CD4-positive, alpha-beta T cell treated with Interleukin-17A for 4 hours (primary cell): ENCODE measurements around the gene REXO1.
A peak's percentile ranks its signal among the peaks of the same experiment; 100 is the strongest.
"Not testable (repeated sequence)": the region's sequence is repeated elsewhere in the genome, so short reads cannot be mapped to it uniquely, and the experiment has no call there.

Source experiments
- DNase-seq: peaks from one replicate; pipeline ENCODE4 v3.0.0-alpha.2; 2020; ENCODE audit warnings: mixed read lengths

REXO1 gene

DNA sequence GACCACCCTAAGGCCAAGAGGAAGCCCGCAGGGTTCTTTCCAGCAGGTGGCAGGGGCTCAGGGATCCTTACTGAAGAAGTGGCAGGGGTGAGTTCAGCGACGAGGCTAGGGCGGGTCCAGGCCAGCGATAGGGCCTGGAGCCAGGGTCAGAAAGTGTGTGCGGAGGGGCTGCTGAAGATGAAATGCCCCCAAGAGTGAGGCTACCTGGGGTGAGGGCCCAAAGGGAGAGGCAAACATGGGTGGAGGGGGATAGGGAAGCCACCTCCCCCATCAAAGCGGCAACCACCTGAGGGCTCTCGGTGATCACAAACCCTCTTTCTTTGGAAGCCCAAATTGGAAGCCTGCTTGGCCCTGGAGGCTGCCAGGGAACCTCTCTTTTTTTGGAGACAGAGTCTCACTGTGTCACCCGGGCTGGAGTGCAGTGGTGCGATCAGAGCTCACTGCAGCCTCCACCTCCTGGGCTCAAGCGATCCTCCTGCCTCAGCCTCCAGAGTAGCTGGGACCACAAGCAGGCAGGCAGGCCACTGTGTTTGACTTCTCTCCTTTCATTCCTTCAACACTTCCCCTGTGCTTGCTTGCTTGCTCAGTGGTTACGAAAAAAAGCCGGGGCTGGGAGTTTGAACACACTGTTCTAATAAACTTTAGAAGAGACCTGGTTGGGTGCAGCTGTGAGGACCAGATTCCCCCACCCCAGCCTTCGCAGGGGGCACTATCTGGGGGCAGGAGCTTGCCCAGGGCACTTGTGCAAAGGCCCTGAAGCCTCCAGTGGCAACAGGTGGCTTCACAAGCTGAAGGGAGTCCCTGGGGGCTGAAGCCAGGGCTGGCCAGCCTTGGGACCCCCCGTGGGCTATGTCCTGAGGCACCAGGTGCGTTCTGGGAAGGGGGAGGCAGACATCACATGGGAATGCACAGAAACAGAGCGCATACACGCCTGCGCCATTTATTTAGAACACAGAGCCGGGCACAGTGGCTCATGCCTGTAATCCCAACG is 34.8 kb downstream of the REXO1 start:
- no peak for DNase-seq

- peak; percentile 92 for DNase-seq
Observed at GRCh38 chr19:1812426-1813191, 35.7 kb downstream of the REXO1 start.

DNA sequence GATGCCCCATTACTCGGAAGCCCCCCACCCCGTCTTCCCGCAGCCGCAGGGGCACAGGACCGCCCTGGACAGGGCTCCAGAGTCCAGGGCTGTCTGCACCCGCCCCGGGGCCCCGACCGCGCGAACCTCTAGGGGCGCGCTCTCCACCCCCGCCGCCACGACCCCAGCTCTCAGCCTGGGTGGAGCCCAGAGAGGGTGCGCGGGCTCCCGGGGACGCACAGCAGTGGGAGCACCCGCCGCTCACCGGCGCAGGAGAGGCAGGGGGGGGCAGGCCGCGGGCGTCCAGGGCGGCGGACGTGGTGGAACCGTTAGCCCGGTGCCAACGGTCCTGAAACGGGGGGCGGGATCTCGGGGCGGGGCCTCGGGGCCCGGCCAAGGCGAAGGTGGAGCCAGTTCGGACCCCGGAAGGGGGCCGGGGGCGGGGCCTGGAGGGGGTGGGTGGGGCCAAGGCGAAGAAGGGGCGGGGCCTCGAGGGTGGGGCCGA is 36.3 kb downstream of the REXO1 start, which contains the start of gene ATP8B3:
ATP8B3 (minus strand) TSS at position 335 of the 484 bp plus-strand sequence. CDS start 540 bp downstream, outside the sequence.
- peak; percentile 83 for DNase-seq

DNA sequence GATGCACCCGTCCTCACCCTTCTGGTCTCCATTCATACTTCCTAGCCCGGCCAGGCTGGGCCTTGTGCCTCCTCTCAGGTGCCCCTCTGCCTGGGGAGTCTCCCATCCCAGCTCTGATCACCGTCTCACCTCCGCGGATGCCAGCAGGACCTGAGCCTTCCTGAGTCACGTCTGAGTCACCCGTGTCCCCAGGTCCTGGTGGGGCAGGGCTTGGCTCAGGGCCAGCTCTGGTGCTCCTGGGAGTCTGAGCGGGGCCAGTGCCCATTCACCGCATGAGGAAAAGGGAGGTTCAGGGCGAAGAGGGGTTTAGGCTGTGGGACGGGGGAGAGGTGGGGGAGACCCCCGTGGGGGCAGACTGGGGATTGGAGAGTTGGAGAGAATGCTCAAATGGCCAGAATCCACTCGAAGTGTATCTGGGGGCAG is 36.8 kb downstream of the REXO1 start:
- DNase-seq = peak; percentile 78

DNA sequence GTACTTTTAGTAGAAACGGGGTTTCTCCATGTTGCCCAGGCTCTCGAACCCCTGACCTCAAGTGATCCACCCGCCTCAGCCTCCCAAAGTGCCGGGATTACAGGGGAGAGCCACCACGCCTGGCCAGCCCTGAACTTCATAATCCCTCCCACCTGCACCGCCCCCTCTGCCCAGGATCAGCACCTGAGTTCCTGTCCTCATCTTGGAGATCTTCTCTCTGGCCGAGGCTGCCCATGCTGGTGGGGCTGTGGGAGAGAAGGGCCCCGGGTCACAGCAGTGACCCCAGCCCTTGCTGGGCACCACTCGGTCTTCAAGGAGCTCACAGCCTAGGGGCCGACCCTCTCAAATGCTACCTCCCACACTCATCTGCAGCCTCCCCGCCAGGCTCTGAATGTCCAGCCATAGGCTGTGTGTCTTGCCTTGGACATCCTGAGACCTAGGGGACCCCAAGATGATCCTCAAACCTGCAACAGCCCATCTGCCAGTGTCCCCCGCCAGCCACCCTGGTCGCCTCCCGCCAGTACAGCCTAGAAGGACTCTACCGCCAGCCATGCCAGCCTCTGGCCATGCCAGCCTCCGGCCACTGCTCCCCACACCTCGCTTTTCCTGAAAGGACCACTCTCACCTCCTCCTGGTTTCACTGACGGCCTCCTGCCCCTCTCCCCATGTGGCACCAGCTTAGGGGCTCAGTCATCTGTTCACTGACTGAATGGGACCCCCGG is 37.7 kb downstream of the REXO1 start:
- no peak for DNase-seq

- no peak for DNase-seq
Observed at GRCh38 chr19:1809678-1810077, 38.6 kb downstream of the REXO1 start.

GRCh38 chr19:1808395-1808731 is 39.9 kb downstream of the REXO1 start:
- DNase-seq = no peak

DNA sequence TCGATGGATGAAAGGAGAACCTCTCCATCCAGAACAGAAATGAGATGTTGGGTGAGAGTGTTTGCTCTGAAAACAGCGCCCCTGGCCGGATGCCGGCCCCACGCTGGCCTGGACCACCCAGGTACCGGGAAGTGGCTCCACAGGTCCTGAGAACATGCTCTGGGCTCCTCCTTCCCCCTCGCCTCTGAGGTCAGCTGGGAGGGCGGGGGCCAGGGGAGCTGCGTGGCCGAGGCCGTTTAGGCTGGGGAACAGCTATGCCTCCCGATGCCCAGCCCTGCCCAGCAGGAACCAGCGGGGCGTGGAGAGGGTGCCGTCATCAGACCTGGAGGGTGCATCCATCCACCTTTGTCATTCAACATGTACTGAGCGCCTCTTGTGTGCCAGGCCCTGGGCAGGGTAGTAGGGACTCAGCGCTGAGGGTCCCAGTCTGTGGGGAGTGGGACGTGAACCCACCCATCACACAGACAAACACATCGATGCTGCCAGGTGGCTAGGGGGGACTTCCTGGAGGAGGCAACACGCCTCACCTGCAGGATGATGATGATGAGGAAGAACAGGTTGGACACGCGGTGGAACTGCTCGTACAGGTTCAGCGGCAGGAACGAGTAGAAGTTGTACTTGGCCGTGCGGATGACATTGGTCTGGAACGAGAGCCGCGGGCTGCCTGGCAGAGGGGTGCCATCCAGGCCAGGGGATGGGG is 40.4 kb downstream of the REXO1 start:
- no peak for DNase-seq

- DNase-seq = no peak
Observed at GRCh38 chr19:1807030-1807694, 41.1 kb downstream of the REXO1 start.

GRCh38 chr19:1806184-1807029 is 41.9 kb downstream of the REXO1 start:
- DNase-seq = no peak

DNA sequence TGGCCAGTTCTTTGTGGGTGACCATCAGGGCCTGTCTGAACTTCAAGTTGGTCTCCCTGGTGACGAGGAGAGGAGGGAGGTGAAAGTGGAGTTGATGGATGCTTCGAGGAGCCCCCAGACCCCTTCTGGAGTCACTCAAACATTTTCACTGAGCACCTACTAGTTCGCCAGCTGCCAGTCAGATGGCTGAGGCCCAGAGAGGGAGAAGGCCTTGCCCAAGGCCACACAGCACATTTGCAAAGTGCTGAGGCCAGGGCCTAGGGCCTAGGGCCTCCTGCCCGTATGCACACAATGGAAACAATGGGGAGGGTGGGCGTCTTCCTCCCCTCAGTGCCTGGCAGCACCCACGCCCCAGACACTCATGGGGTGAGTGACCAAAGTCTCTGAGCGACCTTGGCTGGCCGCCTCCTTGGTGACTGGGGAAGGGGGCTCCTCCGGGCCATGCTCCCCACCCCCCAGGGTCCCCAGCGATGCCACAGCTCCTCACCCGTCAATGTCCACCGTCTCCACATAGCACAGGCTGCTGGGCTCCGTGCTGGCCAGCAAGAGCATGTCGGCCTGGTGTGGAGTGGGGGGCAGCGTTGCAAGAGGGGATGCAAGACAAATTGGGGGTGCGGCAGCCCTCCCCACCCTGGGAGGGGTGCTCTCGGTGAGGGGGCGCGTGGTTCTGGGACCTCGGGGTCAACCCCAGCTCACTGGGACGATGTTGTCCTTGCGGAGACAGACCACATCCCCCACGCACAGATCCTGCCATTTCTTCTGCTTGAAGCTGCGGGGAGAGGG is 42.7 kb downstream of the REXO1 start:
- DNase-seq = no peak

DNA sequence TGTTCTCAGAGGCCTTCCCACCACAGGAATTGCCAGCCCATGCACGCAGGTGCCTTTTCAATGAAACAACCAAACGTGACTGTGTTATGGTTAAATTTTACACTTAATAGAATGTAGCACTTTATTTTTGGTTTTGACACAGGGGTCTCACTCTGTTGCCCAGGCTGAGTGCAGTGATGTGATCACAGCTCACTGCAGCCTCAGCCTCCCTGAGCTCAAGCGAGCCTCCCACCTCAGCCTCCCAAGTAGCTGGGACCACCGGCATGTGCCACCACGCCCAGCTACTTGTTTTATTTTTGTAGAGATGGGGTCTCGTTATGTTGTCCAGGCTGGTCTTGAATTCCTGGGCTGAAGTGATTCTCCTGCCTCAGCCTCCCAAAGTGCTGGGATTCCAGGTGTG is 43.4 kb downstream of the REXO1 start:
- DNase-seq = no peak

DNA sequence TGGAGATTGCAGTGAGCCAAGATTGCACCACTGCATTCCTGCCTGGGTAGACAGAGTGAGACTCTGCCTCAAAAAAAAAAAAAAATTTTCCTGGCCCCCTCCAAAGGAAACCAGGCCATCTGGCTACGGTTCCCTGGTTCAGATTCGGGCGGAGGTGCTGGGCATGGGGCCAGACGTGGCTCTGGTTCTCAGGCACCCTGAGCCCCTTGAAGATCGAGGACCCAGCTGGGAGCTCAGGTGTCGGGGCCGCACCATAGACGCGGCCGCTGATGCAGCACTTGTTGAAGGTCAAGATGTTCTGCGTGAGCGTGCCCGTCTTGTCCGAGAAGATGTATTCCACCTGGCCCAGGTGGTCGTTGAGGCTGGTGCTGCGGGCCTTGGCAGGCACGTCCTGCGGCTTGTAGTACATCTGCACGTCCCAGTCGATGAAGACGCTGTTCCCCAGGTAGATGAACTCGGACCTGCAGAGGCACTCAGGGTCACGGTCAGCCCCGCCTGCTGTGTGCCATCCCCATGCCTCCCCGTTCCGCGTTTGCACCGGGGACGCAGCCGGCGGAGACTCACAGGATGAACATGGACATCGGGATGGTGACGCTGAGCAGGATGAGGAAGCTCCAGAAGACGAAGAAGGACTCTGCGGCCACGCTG is 48.5 kb downstream of the REXO1 start:
- no peak for DNase-seq

DNA sequence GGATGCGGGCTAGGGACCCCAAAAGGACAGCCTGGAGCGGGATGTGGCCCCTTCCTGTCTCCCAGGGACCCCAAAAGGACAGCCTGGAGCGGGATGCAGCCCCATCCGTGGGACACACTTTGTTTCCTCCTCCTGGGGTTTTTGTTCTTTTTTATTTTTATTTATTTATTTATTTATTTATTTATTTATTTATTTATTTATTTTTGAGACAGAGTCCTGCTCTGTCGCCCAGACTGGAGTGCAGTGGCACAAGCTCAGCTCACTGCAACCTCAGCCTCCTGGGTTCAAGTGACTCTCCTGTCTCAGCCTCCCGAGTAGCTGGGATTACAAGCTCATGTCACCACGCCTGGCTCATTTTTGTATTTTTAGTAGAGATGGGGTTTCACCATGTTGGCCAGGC is 51.0 kb downstream of the REXO1 start:
- DNase-seq = not testable (repeated sequence)

DNA sequence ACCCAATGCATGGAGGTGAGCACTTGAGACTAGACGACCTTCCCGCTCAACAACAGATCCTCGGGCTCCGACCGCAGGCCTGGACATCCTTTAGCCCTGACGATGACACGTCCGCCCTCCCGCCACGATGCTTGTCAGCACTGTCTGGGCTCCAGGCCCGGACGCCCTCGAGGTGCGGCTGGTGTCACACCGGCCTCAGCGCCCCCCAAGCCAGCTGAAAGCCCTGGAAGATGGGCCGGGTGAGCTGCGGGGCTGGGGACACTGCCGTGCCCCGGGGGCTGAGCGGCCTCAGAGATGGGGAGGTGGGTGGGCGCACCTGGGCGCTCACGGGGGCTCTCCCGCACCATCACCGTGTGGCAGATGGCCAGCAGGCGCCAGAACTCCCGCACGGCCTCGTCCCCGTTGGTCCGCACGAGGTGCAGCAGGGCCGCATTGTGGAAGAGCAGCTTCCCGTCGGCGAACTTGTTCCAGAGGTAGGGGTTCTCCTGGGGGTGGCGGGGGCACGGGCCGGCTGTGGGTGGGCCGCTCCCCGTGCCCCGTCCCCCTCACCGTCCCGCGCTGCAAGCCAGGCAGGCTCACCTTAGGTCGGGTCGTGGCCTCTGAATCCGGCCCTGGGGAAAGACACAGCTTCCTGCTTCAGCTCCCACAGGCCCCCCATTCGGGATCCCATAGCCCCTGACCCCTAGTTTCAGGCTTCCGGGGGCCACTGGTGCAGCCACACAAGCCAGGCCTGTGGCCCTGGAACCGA is 51.7 kb downstream of the REXO1 start:
- no peak for DNase-seq

- DNase-seq = no peak
Observed at GRCh38 chr19:1794424-1795172, 53.7 kb downstream of the REXO1 start.

- DNase-seq = no peak
Observed at GRCh38 chr19:1791879-1792278, 56.4 kb downstream of the REXO1 start.
